Measurements from ENCODE around the gene MLXIPL.
A peak's percentile ranks its signal among the peaks of the same experiment; 100 is the strongest.

GRCh38 chr7:73557397-73558257 is 66.7 kb downstream of the MLXIPL start, which contains the start of gene BCL7B:
- no peak for TF ChIP-seq CTCF (IDR thresholded peaks at IDR 0.05)
- peak; percentile 41 for TF ChIP-seq POLR2AphosphoS5 (IDR thresholded peaks at IDR 0.05)
- no peak for TF ChIP-seq POLR2A (IDR thresholded peaks at IDR 0.05)

Data from prostate gland (tissue), 2 donors.